GM15510 (cell line): ENCODE measurements around the gene ELF4.

Source experiments
- POLR2A ChIP-seq: IDR thresholded peaks from 3 replicates; pipeline ENCODE4 v1.6.1; 2011; ENCODE audit warnings: borderline replicate concordance; ENCODE audit not compliant: insufficient read length; ENCODE audit errors: extremely low read depth

ELF4 gene

DNA sequence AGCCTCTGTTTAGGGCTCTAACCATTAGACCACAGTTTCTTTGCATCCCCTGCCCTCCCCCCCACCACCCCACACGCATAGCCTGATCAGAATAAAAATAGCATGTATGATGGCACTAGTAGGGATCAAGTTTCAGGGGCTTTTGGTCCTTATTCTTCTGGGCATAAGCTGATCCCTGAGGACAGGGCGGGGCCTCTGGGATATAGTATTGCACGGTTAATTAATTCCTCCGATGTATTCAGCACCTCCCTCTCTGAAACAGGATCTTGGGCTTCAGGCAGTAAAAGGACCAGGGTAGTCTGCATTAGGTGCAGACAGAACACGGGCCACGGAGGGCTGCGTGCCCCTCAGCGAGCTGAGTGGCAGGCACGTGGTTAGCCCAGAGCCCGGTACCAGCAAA lies 57.1 kb downstream of the ELF4 start:
- no peak for TF ChIP-seq POLR2A

- no peak for TF ChIP-seq POLR2A
Observed at GRCh38 chrX:130051176-130051845, 59.0 kb downstream of the ELF4 start.

DNA sequence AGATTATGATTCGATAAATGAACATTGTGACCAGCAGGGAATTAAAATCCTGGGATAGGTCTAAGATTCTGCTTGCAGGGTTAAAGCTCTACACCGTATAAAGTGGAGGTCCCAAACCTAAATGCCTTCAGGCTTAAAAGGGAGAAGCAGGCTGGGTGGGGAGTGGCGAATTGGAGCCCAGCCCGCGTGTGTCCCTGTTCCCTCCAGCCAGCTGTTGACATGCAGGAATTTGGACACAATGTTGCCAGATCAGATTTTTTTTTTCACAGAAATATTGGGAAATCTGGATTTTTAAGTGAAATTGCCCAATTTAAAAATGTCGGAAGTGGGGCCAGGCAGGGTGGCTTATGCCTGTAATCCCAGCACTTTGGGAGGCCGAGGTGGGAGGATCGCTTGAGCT lies 60.5 kb downstream of the ELF4 start:
- no peak for TF ChIP-seq POLR2A

DNA sequence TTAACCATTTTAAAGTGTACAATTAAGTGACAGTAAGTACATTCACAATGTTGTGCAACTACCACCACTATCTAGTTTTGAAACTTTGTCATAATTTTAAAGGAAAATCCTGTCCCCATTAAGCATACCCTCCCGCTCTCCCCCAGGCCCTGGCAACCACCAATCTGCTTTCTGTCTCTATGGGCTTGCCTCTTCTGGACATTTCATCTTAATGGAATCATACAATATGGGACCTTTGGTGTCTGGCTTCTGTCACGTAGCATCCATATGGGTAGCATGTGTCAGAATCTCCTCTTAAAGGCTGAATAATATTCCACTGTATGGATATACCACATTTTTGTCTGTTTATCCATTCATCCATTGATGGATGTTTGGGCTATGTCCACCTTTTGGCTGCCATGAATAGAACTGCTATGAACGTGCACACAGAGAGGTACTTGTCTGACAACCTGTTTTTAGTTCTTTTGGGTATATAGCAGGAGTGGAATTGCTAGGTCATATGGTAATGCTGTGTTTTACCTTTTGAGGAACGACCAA lies 61.5 kb downstream of the ELF4 start:
- no peak for TF ChIP-seq POLR2A

DNA sequence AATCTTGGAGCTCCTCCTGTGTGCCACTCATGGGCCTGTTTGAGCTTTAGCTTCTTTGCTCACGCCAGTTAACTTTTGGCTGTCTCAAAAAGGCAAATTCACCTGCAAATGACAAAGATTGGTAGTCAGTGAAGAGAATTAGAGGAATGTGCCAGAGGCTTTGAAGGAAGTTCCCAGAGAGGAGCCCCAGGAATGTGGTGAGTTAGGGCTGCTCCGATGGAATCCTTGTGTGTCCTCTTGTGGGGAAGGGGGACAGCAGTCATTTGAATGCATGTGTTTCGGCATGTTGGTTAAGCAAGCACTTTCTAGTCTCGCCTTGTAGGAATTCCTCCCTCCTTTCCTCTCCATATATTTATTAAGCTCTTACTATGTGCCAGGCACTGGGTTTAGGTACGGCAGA lies 62.9 kb downstream of the ELF4 start:
- TF ChIP-seq POLR2A: no peak

DNA sequence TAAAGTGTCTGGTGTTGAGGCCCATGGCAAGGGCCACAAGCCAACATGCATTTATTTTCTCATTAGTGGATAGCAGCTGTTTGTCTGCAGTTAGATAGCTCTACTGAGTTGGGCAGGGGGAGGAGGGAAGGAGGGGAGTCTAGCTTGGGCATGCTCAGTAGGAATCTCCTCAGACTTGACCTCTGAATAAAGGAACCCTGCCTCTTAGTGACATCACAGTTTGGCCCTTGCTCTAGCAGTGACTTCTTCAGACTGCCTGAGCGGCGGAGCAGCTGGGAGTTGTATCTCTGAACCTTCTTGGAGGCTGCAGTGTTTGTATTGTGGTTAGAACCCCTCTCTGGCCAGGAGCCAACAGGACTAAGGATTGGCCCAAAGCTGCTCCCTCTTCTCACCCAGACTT lies 70.5 kb downstream of the ELF4 start:
- no peak for TF ChIP-seq POLR2A

DNA sequence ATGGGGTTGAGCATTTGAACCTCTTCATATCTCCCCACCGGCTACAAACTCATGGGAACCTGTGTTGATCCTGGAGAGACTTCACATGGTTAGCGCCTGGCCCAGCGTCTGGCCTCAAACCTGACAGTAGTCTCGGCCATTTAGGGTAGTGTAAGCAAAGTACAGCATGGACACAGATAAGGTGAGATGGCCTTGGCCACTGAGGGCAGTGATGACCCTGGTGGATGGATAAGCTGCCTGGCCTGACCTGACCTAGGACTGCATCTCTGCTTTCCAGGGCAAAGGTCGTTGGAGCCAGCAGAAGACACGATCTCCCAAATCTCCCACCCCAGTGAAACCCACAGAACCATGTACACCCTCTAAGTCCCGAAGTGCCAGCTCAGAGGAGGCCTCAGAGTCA lies 76.1 kb downstream of the ELF4 start:
- TF ChIP-seq POLR2A: no peak

DNA sequence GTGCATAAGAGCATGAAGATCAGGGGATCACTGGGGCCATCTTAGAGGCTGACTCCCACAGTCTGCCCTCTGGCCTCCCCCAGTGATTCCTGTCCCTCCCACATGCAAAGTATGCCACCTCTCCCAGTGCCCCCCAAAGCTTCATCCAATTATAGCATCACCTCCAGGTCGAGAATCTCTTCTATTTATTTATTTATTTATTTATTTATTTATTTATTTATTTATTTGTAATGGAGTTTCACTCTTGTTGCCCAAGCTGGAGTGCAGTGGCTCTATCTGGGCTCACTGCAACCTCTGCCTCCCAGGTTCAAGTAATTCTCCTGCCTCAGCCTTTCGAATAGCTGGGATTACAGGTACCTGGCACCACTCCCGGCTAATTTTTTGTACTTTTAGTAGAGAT lies 77.7 kb downstream of the ELF4 start:
- TF ChIP-seq POLR2A: no peak

DNA sequence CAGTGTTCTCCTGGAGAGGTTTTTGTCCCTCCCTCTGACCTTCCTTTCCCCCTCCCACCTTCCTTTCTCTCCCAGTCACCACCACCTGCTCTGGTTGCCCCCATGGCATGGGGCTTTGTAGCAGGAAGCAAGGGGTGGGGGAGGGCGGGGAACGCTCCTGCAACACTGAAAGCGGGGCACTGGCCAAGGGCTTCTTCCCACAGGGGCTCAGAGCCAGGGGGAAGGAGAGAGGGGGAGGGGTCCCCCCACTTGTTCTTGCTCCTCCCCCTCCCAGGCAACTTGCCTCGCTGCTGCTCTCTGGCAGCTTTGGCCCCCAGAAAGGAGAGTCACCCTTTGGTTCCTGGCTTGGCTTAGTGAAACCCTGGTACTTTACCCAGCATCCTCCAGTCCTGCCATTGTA lies 79.5 kb downstream of the ELF4 start:
- no peak for TF ChIP-seq POLR2A

DNA sequence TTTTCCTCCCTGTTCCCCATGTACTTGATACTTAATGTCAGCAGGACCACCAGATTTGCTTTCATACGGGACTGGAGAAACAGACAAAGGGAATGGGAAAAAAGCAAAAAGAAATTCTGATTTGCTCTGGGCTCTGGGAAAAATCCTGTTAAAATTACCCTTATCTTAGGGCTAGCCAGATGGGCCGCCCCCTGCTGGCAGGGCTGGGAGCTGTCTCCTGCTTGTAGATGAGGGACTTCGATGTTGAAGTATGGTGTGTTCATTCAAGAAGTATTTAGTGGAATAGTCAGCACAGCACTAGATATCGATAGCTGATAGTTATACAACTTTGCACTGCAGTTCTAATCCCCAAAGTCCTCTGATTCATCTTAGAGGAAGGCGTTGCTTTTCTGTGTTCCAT lies 82.1 kb downstream of the ELF4 start:
- no peak for TF ChIP-seq POLR2A

DNA sequence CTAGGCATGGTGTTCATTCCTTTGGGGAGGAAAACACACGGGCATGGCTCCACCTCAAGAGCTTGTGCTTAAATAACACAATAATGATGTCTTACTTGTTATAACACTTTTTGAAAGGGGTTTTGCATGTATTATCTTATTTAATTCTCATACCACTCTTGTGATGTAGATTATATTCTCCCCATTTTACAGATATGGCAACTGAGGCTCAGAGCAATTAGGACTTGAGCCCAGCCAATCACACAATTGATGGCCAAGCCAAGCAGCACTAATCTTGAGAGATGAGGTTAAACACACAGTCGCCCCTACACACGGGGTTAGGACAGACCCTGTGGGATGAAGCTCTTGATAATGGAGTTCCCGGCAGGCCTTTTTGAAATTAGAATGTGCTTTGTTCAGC lies 82.7 kb downstream of the ELF4 start:
- TF ChIP-seq POLR2A: no peak

- TF ChIP-seq POLR2A: no peak
Observed at GRCh38 chrX:130025256-130025655, 85.0 kb downstream of the ELF4 start.

- no peak for TF ChIP-seq POLR2A
Observed at GRCh38 chrX:130024127-130024526, 86.2 kb downstream of the ELF4 start.

GRCh38 chrX:130020661-130021324 lies 89.5 kb downstream of the ELF4 start:
- no peak for TF ChIP-seq POLR2A

GRCh38 chrX:130018143-130018542 lies 92.2 kb downstream of the ELF4 start:
- TF ChIP-seq POLR2A: no peak

- TF ChIP-seq POLR2A: no peak
Observed at GRCh38 chrX:130015181-130015580, 95.1 kb downstream of the ELF4 start.
